Gastrocnemius medialis (tissue), 4 donors: ENCODE results near the gene SLC1A2. TPM values are rescaled to one million over a fixed set of nuclear protein-coding genes. Genes with fewer than 3 reads are reported as not detected.

ENCODE experiments used
- ATAC-seq, 2 donors: fragments of 150-250 bp; one replicate each; pipeline ENCODE4 v1.9.1; 2016
- DNase-seq, 2 donors: peaks; one replicate each; pipeline ENCODE4 v3.0.0-alpha.2; 2019
- H3K27ac ChIP-seq, 4 donors: fragments of 200-600 bp; sonication (generic); 1 replicate in 1 of 4; 2 replicates in 3 of 4; pipeline ENCODE4 v1.5.1; 2016 to 2018; ENCODE audit warnings: mild to moderate bottlenecking in 2 of 4, moderate library complexity in 1 of 4
- H3K27me3 ChIP-seq, 3 donors: fragments of 200-600 bp; sonication (generic) in 2 of 3; 1 replicate in 1 of 3; 2 replicates in 2 of 3; pipeline versions ENCODE4 v1.5.1 to v1.6.0; 2016 to 2019; ENCODE audit warnings: mild to moderate bottlenecking in 1 of 3, moderate library complexity in 1 of 3
- H3K36me3 ChIP-seq, 2 donors: fragments of 200-600 bp; sonication (generic) in 1 of 2; one replicate each; pipeline ENCODE4 v1.5.1; 2017 to 2018
- H3K4me1 ChIP-seq, 2 donors: fragments of 200-600 bp; sonication (generic) in 1 of 2; one replicate each; pipeline ENCODE4 v1.5.1; 2016 to 2017; ENCODE audit warnings: mild to moderate bottlenecking in 2 of 2
- H3K4me3 ChIP-seq, 4 donors: fragments of 200-600 bp; sonication (generic) in 3 of 4; 1 replicate in 1 of 4; 2 replicates in 3 of 4; pipeline ENCODE4 v1.5.1; 2016 to 2019; ENCODE audit warnings: mild to moderate bottlenecking in 2 of 4
- H3K9me3 ChIP-seq, 3 donors: fragments of 200-600 bp; sonication (generic) in 2 of 3; 1 replicate in 1 of 3; 2 replicates in 2 of 3; pipeline ENCODE4 v1.5.1; 2016 to 2019
- CTCF ChIP-seq, 5 experiments: fragments of 450-650 bp in 3 of 5; fragments of 200-600 bp in 2 of 5; sonication (generic) in 2 of 5; IDR thresholded peaks in 4 of 5; conservative IDR thresholded peaks in 1 of 5; 1 replicate in 4 of 5; 2 replicates in 1 of 5; pipeline ENCODE4 v1.5.1; 2016 to 2019; ENCODE audit warnings: antibody characterized with exemption in 5 of 5, mild to moderate bottlenecking in 3 of 5, moderate library complexity in 3 of 5
- POLR2A ChIP-seq, 2 donors: fragments of 450-650 bp; IDR thresholded peaks; one replicate each; pipeline ENCODE4 v1.6.1; 2017; ENCODE audit warnings: antibody characterized with exemption in 2 of 2, mild to moderate bottlenecking in 2 of 2, moderate library complexity in 2 of 2
- in situ Hi-C, 4 donors: fragments of 200-750 bp; cut with MboI; loops; one replicate each; pipeline versions ENCODE4 v1.15.0 to v1.8.0; 2017; ENCODE audit warnings: low sequenced_read_pairs in 4 of 4
- intact Hi-C: fragments of 100-400 bp; cut with DNase I; formaldehyde crosslinking; loops from one replicate; pipeline ENCODE4 v1.15.1; 2023; ENCODE audit warnings: low total_unique reads
- total RNA-seq, 4 donors: library from RNA; depleted of rRNA; stranded (reverse); fragments of >200 nt; gene quantifications; one replicate each; pipeline versions ENCODE4 v1.1.0 to v1.2.3, GENCODE V29; 2016

SLC1A2 gene
- total RNA-seq, 4 donors from 2014 or later: 0.15 to 1.1 (median 0.52) TPM

DNA sequence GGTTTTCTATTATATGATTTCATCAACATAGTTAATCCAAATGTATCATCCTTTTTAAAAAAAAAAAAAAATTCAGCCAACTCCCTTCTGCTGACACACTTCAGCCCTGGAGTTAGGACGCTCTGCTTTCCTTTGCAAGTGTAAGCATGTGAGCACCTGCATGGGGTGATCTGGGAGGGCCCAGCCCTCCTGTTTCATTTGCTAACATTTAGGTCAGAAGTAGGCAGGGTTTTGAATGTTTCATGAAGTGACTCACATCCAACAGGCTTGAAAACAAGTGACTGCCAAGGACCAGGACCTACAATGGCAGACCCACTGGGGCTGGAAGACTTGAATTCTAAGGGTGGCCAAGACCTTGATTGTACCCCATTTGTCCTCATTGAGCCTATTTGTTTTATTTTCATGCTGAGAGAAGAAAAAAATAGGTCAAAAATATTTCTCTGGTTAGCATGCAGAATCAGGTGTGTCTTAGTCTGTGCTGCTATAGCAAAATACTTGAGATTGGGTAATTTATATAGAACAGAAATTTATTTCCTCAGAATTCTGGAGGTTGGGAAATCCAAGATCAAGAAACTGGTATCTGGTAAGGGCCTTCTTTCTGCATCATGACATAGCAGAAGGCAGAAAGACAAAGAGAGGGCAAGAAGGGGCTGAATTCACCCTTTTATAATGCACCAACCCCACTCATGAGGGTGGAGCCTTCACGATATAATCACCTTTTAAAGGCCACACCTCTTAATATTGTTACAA, 142.8 kb downstream of the SLC1A2 start:
- DNase-seq (no peak), ATAC-seq (no peak)
- Histone ChIP-seq H3K4me1 (peaks cover 3 to 10% of the 10 kb centered on the region in 2 donors), H3K27me3 (no peaks in the 10 kb centered on the region), H3K4me3 (no peak overlapping the region), H3K27ac (no peak overlapping the region), H3K9me3 (no peaks in the 10 kb centered on the region), H3K36me3 (no peaks in the 10 kb centered on the region)
- in situ Hi-C loops (no loop called here), intact Hi-C loops (no loop called here)
- TF ChIP-seq CTCF (IDR thresholded peaks at IDR 0.05 in 4 of 5, conservative IDR thresholded peaks at IDR 0.05 in 1 of 5) (no peak), POLR2A (IDR thresholded peaks at IDR 0.05) (no peak)

DNA sequence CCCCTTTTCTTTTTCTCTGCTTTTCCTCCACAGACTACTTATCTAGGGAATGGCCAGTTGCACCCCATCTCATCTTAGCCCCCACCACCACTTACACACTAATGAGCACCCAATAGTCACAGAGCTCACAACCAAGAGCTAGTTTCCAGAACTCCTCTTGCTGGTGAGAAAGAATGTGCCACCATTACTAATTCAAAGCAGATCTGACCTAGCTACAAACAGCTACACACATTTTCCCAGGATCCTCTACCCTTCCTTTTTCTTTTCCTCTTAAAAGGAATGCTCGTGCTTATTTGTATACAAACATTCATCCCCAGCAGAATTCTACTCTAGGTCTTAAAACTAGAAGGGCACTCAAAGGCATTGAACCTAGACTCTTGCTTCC, 143.6 kb downstream of the SLC1A2 start:
- no peaks in the 10 kb centered on the region for H3K27me3 ChIP-seq
- H3K4me1 ChIP-seq: peaks cover 0 to 6% of the 10 kb centered on the region in 2 donors
- H3K27ac ChIP-seq: no peak overlapping the region
- intact Hi-C loops (no loop called here), in situ Hi-C loops (no loop called here)
- H3K4me3 ChIP-seq: no peak overlapping the region
- no peak for DNase-seq
- no peaks in the 10 kb centered on the region for H3K36me3 ChIP-seq
- ATAC-seq: no peak
- H3K9me3 ChIP-seq: no peaks in the 10 kb centered on the region
- TF ChIP-seq POLR2A (IDR thresholded peaks at IDR 0.05): no peak
- no peak for TF ChIP-seq CTCF (IDR thresholded peaks at IDR 0.05 in 4 of 5, conservative IDR thresholded peaks at IDR 0.05 in 1 of 5)

DNA sequence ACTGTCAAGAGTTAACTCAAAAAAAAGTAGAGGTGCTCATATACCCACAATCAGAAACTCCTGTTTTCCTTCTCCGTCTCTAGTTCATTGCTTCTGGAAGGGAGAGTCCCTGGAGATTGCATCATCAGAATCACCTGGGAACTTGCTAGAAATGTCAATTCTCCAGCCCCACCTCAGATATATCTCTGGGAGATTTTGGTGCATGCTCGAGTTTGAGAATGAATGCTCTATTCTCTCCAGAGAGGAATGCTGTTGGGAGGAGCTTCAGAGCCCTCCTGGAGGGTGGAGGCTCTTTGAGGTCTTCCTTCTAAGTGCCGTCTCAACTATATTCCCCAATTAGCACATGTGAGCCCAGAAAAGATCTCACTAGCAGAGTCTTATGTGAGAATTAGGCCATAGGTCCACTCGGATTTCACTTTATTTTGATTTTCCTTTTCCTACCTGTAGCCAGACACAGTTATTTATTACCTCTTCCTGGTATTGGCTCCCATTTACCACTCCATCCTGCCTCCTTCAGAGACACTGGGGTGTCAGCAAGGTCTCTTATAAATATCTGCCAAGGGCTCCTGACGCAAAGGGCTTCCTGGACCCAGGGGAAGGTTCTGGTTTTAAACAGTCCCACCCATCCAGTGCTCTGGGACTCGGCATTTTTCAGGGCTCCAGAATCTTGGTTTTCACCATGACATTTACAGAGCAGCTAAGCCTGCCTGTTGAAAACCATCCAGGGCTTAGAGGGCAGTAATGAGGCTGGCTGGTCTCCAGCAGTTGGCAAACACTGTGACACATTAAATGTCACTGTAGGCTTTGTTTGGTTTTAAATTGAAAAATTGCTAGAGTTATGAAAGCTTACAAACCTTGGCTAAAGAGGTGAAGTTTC, 144.2 kb downstream of the SLC1A2 start:
- no peak for ATAC-seq
- H3K27me3 ChIP-seq: no peaks in the 10 kb centered on the region
- TF ChIP-seq CTCF (IDR thresholded peaks at IDR 0.05 in 4 of 5, conservative IDR thresholded peaks at IDR 0.05 in 1 of 5) (no peak), POLR2A (IDR thresholded peaks at IDR 0.05) (no peak)
- H3K36me3 ChIP-seq: no peaks in the 10 kb centered on the region
- H3K27ac ChIP-seq: no peak overlapping the region
- no peak for DNase-seq
- in situ Hi-C loops: no loop called here
- no peaks in the 10 kb centered on the region for H3K9me3 ChIP-seq
- H3K4me1 ChIP-seq: peaks cover 0 to 4% of the 10 kb centered on the region in 2 donors
- no peak overlapping the region for H3K4me3 ChIP-seq
- intact Hi-C loops: no loop called here

- Histone ChIP-seq H3K4me1 (peaks cover 0 to 4% of the 10 kb centered on the region in 2 donors), H3K36me3 (no peaks in the 10 kb centered on the region), H3K9me3 (no peaks in the 10 kb centered on the region), H3K27ac (no peak overlapping the region), H3K4me3 (no peak overlapping the region), H3K27me3 (no peaks in the 10 kb centered on the region)
- intact Hi-C loops (no loop called here), in situ Hi-C loops (no loop called here)
- ATAC-seq (no peak), DNase-seq (no peak)
- TF ChIP-seq POLR2A (IDR thresholded peaks at IDR 0.05) (no peak), CTCF (IDR thresholded peaks at IDR 0.05 in 4 of 5, conservative IDR thresholded peaks at IDR 0.05 in 1 of 5) (no peak)
These were observed 146.9 kb downstream of the SLC1A2 start for GRCh38 chr11:35272391-35272902.
